ENCODE data around the gene PLA2G4F. TPM values are rescaled to one million over a fixed set of nuclear protein-coding genes. Genes with fewer than 3 reads are reported as not detected.

Gene PLA2G4F
- total RNA-seq, 1 experiment from 2014 or later: 0.07 TPM

- in situ Hi-C loops (cut with HindIII; ENCODE audit: low pct_unique_long_range_greater_than_20kb, low sequenced_read_pairs): no loop called here
- no peak for DNase-seq (ENCODE audit: low read depth)
Observed at GRCh38 chr15:42138411-42138810, 18.0 kb downstream of the PLA2G4F start.

DNA sequence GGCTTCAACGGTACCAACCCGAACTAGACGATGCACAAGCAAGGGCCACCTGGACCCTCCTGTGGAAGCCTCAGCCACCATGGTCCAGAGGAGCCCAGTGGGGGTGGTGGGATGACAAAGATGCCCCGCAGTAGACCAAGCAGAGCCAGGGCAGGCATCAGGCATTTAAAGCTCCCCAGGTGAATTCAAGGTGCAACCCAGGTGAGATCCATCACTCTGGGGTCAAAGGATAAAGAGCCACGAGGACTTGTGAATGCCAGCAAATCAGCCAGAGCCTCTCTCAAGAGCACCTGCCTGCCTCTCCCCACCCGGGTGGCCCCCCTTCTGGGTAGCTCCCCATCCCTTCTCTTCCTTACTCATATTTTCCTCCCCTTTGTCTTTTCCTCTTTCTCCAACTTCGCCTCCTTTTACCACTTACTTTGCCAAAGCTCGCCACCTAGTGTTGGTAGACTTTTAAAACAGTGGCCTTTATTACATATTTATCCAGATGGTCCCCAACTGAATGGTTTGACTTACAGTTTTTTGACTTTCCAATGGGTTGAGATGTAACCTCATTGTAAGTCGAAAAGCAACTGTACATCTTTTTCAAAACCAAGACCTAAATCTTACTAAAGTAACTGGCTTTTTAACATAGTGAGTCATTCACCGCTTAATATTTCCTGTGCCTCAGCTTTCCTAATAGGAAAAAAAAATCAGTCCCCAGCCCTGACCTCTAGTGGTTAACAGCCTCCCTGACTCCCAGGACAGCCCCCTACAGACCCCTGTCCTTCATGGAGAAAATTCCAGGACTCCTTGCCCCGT lies 18.8 kb downstream of the PLA2G4F start:
- in situ Hi-C loops (cut with HindIII; ENCODE audit: low pct_unique_long_range_greater_than_20kb, low sequenced_read_pairs): no loop called here
- DNase-seq (ENCODE audit: low read depth): peak; percentile 38

GRCh38 chr15:42136513-42136912 lies 19.9 kb downstream of the PLA2G4F start:
- no peak for DNase-seq (ENCODE audit: low read depth)
- in situ Hi-C loops (cut with HindIII; ENCODE audit: low pct_unique_long_range_greater_than_20kb, low sequenced_read_pairs): no loop called here

- DNase-seq (ENCODE audit: low read depth): no peak
- in situ Hi-C loops (cut with HindIII; ENCODE audit: low pct_unique_long_range_greater_than_20kb, low sequenced_read_pairs): no loop called here
Observed at GRCh38 chr15:42135351-42135750, 21.1 kb downstream of the PLA2G4F start.

DNA sequence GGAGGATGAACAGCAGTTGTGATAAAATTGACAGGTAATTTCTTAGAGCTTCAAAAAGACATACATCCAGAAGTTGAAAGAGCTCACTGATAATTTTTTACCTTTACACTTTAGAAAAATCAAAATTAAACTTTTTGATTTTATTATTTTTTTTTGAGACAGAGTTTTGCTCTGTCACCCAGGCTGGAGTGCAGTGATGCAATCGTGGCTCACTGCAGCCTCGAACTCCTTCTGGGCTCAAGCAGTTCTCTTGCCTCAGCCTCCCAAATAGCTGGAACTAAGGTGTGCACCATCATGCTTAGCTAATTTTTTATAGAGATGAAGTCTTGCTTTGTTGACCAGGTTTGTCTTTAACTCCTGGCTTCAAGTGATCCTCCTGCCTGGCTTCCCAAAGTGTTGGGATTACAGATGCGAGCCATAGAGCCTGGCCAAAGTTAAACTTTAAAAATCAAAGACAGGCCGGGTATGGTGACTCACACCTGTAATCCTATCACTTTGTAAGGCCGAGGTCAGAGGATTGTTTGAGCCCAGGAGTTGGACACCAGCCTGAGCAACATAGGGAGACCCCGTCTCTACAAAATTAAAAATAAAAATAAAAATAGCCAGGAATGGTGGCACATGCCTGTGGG lies 21.7 kb downstream of the PLA2G4F start:
- in situ Hi-C loops (cut with HindIII; ENCODE audit: low pct_unique_long_range_greater_than_20kb, low sequenced_read_pairs): no loop called here
- peak; percentile 41 for DNase-seq (ENCODE audit: low read depth)

DNA sequence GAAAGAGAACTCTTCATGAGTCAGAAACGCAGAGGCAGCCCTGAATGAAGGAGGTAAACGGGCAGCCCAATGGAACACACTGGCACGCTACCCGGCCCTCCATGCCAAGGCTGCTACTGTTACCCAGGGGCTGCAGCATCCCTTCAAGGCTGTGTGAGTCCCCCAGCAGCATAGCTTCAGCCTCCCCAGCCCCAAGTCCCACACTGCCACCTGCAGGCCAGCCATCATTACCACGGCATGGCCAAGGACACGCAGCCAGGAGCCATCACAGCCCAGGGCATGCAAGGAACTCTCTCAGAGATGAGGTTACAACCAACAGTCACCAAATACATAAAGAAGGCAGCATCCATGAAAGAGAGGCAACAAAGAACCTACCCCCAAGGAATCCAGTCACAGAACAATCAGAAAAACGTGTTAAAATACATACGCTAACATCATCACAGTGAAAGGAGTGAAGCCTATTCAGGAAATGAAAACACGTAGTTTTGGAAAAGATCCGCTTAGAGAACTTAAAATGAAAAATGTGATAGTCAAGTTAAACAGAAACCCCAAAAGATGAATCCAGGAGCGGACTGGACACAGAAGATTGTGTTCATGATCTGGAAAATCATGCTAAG lies 22.4 kb downstream of the PLA2G4F start:
- in situ Hi-C loops (cut with HindIII; ENCODE audit: low pct_unique_long_range_greater_than_20kb, low sequenced_read_pairs): no loop called here
- peak; percentile 22 for DNase-seq (ENCODE audit: low read depth)

DNA sequence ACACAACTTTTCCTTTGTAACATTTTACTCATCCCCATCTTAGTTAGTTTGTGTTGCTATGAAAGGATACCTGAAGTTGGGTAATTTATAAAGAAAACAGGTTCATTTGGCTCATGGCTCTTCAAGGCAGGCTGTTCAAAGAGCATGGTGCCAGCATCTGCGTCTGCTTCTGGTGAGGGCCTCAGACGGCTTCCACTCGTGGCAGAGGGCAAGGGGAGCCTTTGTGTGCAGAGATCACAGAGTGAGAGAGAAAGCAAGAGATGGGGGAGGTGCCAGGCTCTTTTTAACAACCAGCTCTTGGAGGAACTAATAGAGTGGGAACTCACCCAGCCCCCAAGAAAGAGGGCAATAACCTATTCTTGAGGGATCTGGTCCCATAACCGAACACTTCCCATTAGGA lies 23.1 kb downstream of the PLA2G4F start:
- no peak for DNase-seq (ENCODE audit: low read depth)
- in situ Hi-C loops (cut with HindIII; ENCODE audit: low pct_unique_long_range_greater_than_20kb, low sequenced_read_pairs): no loop called here

DNA sequence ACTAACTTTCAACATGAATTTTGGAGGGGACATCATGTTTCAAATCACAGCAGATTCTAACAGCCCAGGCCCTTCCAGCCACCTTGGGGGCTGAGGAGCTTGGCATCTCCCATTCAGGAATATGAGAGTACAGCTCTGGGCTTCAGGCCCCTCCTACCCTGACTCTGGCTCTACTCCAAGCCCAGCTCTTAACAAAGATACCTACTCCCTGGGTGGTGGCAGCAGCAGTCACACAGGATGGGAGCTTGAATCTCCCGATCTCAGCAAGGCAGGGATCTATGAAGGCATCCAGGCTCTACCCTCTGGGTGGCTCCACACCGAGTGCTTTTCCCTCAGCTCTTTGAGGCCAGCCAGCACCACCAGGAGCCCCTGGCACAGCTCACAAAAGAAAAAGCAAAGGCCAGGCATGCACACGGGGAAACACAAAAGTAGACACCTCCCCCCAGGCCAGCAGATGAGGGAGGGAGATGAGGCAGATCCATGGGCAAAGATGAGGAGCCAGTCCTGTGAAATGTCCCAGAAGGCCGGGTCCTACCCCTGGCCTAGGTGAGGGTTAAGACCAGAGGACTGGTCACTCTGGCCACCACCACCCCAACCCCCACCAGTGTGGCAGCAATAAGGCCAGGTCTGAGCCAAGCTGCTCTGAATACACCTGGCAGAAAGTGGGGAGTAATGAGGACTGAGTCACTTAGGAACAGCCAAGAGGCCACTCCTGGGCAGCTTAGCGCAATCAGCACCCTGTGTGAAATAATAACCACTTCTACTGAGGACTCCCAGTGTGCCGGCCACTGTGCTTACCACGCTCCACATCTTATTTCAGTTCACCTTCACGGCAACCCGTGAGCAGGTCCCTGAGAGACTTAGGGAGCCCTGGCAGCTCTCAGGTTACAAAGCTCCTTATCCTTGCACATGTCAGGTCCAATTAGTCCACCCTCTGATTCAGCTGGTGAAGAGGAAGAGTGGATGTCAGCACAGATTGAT lies 24.3 kb downstream of the PLA2G4F start:
- in situ Hi-C loops (cut with HindIII; ENCODE audit: low pct_unique_long_range_greater_than_20kb, low sequenced_read_pairs): no loop called here
- DNase-seq (ENCODE audit: low read depth): no peak

DNA sequence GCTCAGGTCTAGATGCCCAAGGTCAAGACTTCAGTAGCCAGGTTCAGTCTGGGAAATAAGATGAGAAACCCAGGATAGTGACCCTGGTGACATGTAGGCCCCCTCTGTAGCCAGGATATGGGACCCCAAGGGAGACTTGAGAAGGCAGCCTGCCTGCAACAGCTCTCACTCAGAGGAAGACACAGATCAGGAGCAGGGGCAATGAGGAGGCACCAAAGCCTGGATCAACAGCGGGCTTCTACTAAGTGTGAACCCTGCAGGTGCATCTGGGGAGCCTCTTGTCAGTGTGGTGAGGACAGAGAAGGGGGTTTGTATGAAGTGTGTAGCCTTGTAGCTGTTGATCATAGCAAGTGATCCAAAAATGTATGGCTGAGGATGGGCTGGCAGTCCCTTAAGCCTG lies 25.4 kb downstream of the PLA2G4F start:
- DNase-seq (ENCODE audit: low read depth): no peak
- in situ Hi-C loops (cut with HindIII; ENCODE audit: low pct_unique_long_range_greater_than_20kb, low sequenced_read_pairs): no loop called here

- DNase-seq (ENCODE audit: low read depth): no peak
- in situ Hi-C loops (cut with HindIII; ENCODE audit: low pct_unique_long_range_greater_than_20kb, low sequenced_read_pairs): no loop called here
Observed at GRCh38 chr15:42130246-42130986, 26.0 kb downstream of the PLA2G4F start.

DNA sequence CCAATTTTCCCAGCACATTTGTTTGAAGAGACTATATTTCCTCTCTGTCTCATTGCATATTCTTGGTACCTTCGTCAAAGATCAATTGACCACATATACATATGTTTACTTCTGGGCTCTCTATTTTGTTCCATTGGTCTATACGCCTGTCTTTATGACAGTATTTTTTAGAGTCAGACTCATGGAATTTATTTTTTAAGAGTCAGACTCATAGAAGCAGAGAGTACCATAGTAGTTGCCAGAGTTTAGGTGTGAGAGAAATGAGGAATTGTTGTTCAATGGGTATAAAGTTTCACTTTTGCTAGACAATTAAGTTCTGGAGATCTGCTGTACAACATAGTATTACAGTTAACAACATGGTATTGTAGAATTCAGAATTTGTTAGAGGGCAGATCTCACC lies 27.1 kb downstream of the PLA2G4F start:
- in situ Hi-C loops (cut with HindIII; ENCODE audit: low pct_unique_long_range_greater_than_20kb, low sequenced_read_pairs): no loop called here
- no peak for DNase-seq (ENCODE audit: low read depth)

GRCh38 chr15:42128476-42128875 lies 28.0 kb downstream of the PLA2G4F start:
- no peak for DNase-seq (ENCODE audit: low read depth)
- in situ Hi-C loops (cut with HindIII; ENCODE audit: low pct_unique_long_range_greater_than_20kb, low sequenced_read_pairs): no loop called here

DNA sequence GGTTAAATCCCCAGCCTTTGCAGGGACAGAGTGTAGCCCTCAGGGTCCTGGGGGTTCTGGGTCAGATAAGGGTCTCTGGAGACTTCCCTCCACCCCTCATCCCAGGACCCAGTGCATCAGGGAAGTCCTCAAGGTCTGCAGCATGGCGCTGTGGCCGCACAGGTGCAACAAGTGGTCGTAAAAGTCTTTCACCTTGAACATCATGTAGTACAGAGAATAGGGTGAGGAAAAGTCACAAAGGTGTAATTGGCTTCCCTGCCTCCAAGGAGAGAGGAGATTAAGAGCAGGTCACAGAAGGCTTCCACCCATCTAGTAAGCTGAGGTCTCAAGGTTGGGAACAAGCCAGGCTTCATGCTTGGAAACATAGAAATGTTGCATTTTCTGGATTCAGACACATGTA lies 32.9 kb downstream of the PLA2G4F start:
- in situ Hi-C loops (cut with HindIII; ENCODE audit: low pct_unique_long_range_greater_than_20kb, low sequenced_read_pairs): no loop called here
- no peak for DNase-seq (ENCODE audit: low read depth)

DNA sequence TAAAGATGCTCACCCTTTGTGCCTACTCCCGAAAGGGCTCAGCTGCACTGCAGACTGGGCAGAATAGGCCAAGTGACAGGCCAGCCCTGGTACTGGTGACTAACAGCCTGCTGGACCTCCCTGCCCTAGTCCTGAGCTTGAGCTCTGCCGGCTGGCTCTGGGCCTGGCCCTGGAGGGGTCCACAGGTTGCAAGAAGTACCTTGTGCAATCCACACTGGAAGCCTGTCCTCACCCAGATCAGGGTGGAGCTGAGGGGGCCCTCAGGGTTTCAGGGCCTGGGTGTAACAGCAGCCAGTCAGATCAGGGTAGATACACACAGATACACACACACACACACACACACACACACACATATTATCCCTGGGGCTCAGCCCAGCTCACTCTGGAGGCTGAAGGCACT lies 34.8 kb downstream of the PLA2G4F start:
- no peak for DNase-seq (ENCODE audit: low read depth)
- in situ Hi-C loops (cut with HindIII; ENCODE audit: low pct_unique_long_range_greater_than_20kb, low sequenced_read_pairs): no loop called here

GRCh38 chr15:42121021-42121420 lies 35.4 kb downstream of the PLA2G4F start:
- no peak for DNase-seq (ENCODE audit: low read depth)
- in situ Hi-C loops (cut with HindIII; ENCODE audit: low pct_unique_long_range_greater_than_20kb, low sequenced_read_pairs): no loop called here

DNA sequence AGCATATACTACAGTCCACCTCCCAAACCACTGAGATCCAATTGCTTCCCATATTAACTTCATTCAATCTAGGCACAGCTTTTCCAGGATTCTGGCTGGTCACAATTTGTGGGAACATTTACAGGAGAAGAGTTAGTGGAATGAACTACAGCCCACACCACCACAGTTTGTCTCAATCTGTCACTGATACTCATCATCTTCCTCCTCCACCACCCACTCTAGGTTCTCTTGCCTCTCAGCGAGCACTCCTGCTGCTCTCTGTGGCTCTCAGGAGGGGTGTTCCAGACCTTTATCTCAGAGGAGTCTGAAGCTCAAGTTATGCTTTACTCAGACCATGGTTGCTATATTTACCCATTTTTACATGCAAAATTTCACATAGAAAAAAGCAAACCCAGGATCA lies 36.2 kb downstream of the PLA2G4F start:
- no peak for DNase-seq (ENCODE audit: low read depth)
- in situ Hi-C loops (cut with HindIII; ENCODE audit: low pct_unique_long_range_greater_than_20kb, low sequenced_read_pairs): no loop called here

DNA sequence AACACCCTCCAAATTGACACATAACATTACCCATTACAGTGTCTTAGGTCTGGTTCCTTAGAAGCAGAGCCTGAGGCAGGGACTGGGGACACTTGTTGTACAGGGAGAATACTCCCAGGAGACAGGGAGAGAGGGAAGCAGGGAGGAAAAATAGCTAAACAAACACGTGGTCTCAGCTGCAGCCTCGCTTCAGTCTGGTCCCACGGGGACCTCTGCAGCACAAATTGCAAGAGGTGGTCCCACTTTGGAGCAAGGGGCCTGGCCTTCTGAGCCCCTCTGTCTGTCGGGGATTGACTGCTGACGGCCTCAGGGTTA lies 37.0 kb downstream of the PLA2G4F start:
- DNase-seq (ENCODE audit: low read depth): no peak
- in situ Hi-C loops (cut with HindIII; ENCODE audit: low pct_unique_long_range_greater_than_20kb, low sequenced_read_pairs): no loop called here

Measured in Caki2 (cell line).